GM12878 (cell line): Measurements from ENCODE around the gene KCND3. TPM values are rescaled to one million over a fixed set of nuclear protein-coding genes. Genes with fewer than 3 reads are reported as not detected.

ENCODE experiments used
- ATAC-seq: fragments of 200-7000 bp; cut with Tn5 transposase; 3 replicates; pipeline ENCODE4 v1.9.1; 2020; ENCODE audit warnings: mild to moderate bottlenecking, moderate library complexity
- BruUV-seq: library from RNA; stranded (reverse); fragments of 400-500 nt; replicated peaks from 2 replicates; lab custom pipeline; 2021; lab: Mats Ljungman, UMichigan
- CTCF ChIA-PET: fragments of 300-600 bp; sonication (Branson Sonifier 250); formaldehyde crosslinking; extraction: SDS; loops from one replicate; lab custom pipeline; 2021; ENCODE audit warnings: inconsistent platforms; lab: Yijun Ruan, JAX
- POLR2A ChIA-PET: fragments of 350-600 bp; formaldehyde crosslinking; extraction: SDS; loops from one replicate; lab custom pipeline; 2021; ENCODE audit warnings: inconsistent platforms; lab: Charles Lee
- RAD21 ChIA-PET: fragments of 300-600 bp; sonication (Branson Sonifier 250); formaldehyde crosslinking; loops from one replicate; lab custom pipeline; 2023; ENCODE audit warnings: antibody characterized with exemption; ENCODE audit not compliant: unreplicated experiment; lab: Charles Lee
- SMC1A ChIA-PET: fragments of 300-600 bp; sonication (Branson Sonifier 250); formaldehyde crosslinking; loops from one replicate; lab custom pipeline; 2023; ENCODE audit not compliant: unreplicated experiment, uncharacterized antibody; lab: Charles Lee
- DNase-seq: peaks from one replicate; pipeline ENCODE4 v3.0.0-alpha.2; 2011; ENCODE audit warnings: low read depth, low spot score
- FAIRE-seq: peaks from 3 replicates; lab custom pipeline; 2011; peaks lifted over from hg19 to GRCh38; lab: Jason Lieb, UNC
- H2AFZ ChIP-seq: 2 replicates; pipeline ENCODE4 v1.6.0; 2011; ENCODE audit warnings: low read depth, low read length, control low read depth; ENCODE audit not compliant: control insufficient read depth
- H3K27ac ChIP-seq: 2 replicates; pipeline ENCODE4 v1.5.1; 2011; ENCODE audit warnings: control low read depth; ENCODE audit not compliant: control insufficient read depth, insufficient read depth
- H3K27me3 ChIP-seq, 2 experiments: replicated peaks in 1 of 2; 2 replicates each; pipeline versions ENCODE4 v1.6.0 to v1.6.1; 2011; ENCODE audit warnings: low read length in 1 of 2; ENCODE audit not compliant: control insufficient read depth in 2 of 2, insufficient read depth in 2 of 2
- H3K36me3 ChIP-seq, 2 experiments: 2 replicates each; pipeline ENCODE4 v1.5.1; 2011; ENCODE audit warnings: low read length in 1 of 2; ENCODE audit not compliant: control insufficient read depth in 2 of 2, insufficient read depth in 2 of 2
- H3K4me1 ChIP-seq: 2 replicates; pipeline ENCODE4 v1.6.1; 2011; ENCODE audit warnings: mild to moderate bottlenecking, low read length, moderate library complexity, mixed read lengths; ENCODE audit not compliant: control insufficient read depth, insufficient read depth
- H3K4me2 ChIP-seq: 2 replicates; pipeline ENCODE4 v1.6.0; 2011; ENCODE audit warnings: control low read depth; ENCODE audit not compliant: control insufficient read depth, insufficient read depth
- H3K4me3 ChIP-seq: fragments of 200-600 bp; sonication (generic); 2 replicates; pipeline ENCODE4 v1.5.1; 2016
- H3K79me2 ChIP-seq: 2 replicates; pipeline ENCODE4 v1.6.0; 2011; ENCODE audit warnings: low read length; ENCODE audit not compliant: control insufficient read depth, insufficient read depth
- H3K9ac ChIP-seq: 2 replicates; pipeline ENCODE4 v1.8.0; 2011; ENCODE audit warnings: low read length, control low read depth, mixed read lengths; ENCODE audit not compliant: control insufficient read depth, insufficient read depth
- H3K9me3 ChIP-seq: replicated peaks from 3 replicates; pipeline ENCODE4 v1.5.1; 2011; ENCODE audit warnings: mild to moderate bottlenecking, low read length; ENCODE audit not compliant: control insufficient read depth, insufficient read depth
- H4K20me1 ChIP-seq: 2 replicates; pipeline ENCODE4 v1.6.0; 2011; ENCODE audit not compliant: control insufficient read depth, insufficient read depth
- DPF2 ChIP-seq: fragments of 450-650 bp; IDR thresholded peaks from 2 replicates; pipeline ENCODE4 v1.6.1; 2017; ENCODE audit warnings: mild to moderate bottlenecking
- EED ChIP-seq: sonication (generic); IDR thresholded peaks from 2 replicates; pipeline ENCODE4 v1.6.1; 2016; ENCODE audit warnings: antibody characterized with exemption, low read depth
- EGR1 ChIP-seq, 2 experiments: IDR thresholded peaks; 1 replicate in 1 of 2; 2 replicates in 1 of 2; pipeline ENCODE4 v1.6.1; 2011 to 2012; ENCODE audit warnings: low read depth in 2 of 2, low read length in 2 of 2, borderline replicate concordance in 1 of 2, mild to moderate bottlenecking in 1 of 2, moderate library complexity in 1 of 2
- IKZF1 ChIP-seq: fragments of 450-650 bp; conservative IDR thresholded peaks from 2 replicates; pipeline ENCODE4 v1.6.1; 2017; ENCODE audit warnings: antibody characterized with exemption, mild to moderate bottlenecking
- IRF4 ChIP-seq: IDR thresholded peaks from 2 replicates; pipeline ENCODE4 v1.6.1; 2011; ENCODE audit warnings: low read depth, low read length
- JUNB ChIP-seq: IDR thresholded peaks from 2 replicates; pipeline ENCODE4 v1.6.1; 2016; ENCODE audit warnings: antibody characterized with exemption, mild to moderate bottlenecking
- LARP7 ChIP-seq: fragments of 450-650 bp; IDR thresholded peaks from 2 replicates; pipeline ENCODE4 v1.6.1; 2017; ENCODE audit warnings: mild to moderate bottlenecking
- MEF2A ChIP-seq: IDR thresholded peaks from 2 replicates; pipeline ENCODE4 v1.6.1; 2011; ENCODE audit warnings: low read depth, mild to moderate bottlenecking, low read length, moderate library complexity; ENCODE audit not compliant: insufficient read depth
- MEF2B ChIP-seq: fragments of 450-650 bp; IDR thresholded peaks from 2 replicates; pipeline ENCODE4 v1.6.1; 2018; ENCODE audit warnings: mild to moderate bottlenecking, moderate library complexity; ENCODE audit not compliant: partially characterized antibody, poor library complexity, severe bottlenecking
- PAX8 ChIP-seq: fragments of 450-650 bp; IDR thresholded peaks from 2 replicates; pipeline ENCODE4 v1.6.1; 2017; ENCODE audit warnings: mild to moderate bottlenecking, moderate library complexity
- RCOR1 ChIP-seq: conservative IDR thresholded peaks from 2 replicates; pipeline ENCODE4 v1.6.1; 2012; ENCODE audit warnings: low read depth, low read length, improper control_type of control experiment
- SREBF1 ChIP-seq: IDR thresholded peaks from 2 replicates; pipeline ENCODE4 v1.6.1; 2012; ENCODE audit warnings: mild to moderate bottlenecking, low read length
- ZNF207 ChIP-seq: fragments of 450-650 bp; IDR thresholded peaks from 2 replicates; pipeline ENCODE4 v1.6.1; 2014; ENCODE audit warnings: antibody characterized with exemption, mild to moderate bottlenecking, borderline replicate concordance
- WGBS: methylation state at CpG from one replicate; pipeline ENCODE4 v1.1.6; 2016; ENCODE audit warnings: low lambda C conversion rate; ENCODE audit not compliant: insufficient replicate concordance, insufficient coverage; ENCODE audit errors: missing lambda C conversion rate; 5-methylcytosine and 5-hydroxymethylcytosine counted together
- in situ Hi-C: fragments of 300-500 bp; cut with MboI; formaldehyde crosslinking; loops from 9 replicates; pipeline ENCODE4 v1.14.3; 2018; ENCODE audit warnings: mixed read lengths
- intact Hi-C: fragments of 100-400 bp; cut with micrococcal nuclease; formaldehyde crosslinking; loops from one replicate; pipeline ENCODE4 v1.14.2; 2022; ENCODE audit not compliant: unreplicated experiment
- polyA plus RNA-seq, 11 experiments: library from polyadenylated mRNA; depleted of rRNA in 4 of 11; unstranded in 6 of 11; stranded (reverse) in 5 of 11; fragments of >200 nt; fragmentation: Nextera tagmentation in 4 of 11; fragmentation: Illumina TruSeq in 1 of 11; extraction: Ambion mirVana in 4 of 11; extraction: Trizol in 1 of 11; gene quantifications; 1 replicate in 1 of 11; 2 replicates in 10 of 11; pipeline versions ENCODE4 v1.2.1 to v1.2.3, GENCODE V29; 2011 to 2016; ENCODE audit warnings: inconsistent platforms in 2 of 11, missing spikeins in 2 of 11, low read depth in 1 of 11
- total RNA-seq, 4 experiments: library from RNA; depleted of rRNA in 3 of 4; stranded (reverse); fragments of >200 nt in 3 of 4; fragmentation: Illumina TruSeq in 1 of 4; extraction: Trizol in 1 of 4; gene quantifications; 2 replicates each; pipeline versions ENCODE4 v1.2.1 to v1.2.3, GENCODE V29; 2013 to 2021
- TF ChIP-seq, protein P1 (sequence below): fragments of 450-650 bp; formaldehyde crosslinking; IDR thresholded peaks from 2 replicates; pipeline ENCODE4 v1.5.0; 2022; ENCODE audit warnings: mild to moderate bottlenecking, missing genetic modification characterization
- TF ChIP-seq, protein P2 (sequence below): fragments of 150-350 bp; IDR thresholded peaks from 2 replicates; pipeline ENCODE4 v1.6.1; 2016; ENCODE audit warnings: low read depth, low read length
- TF ChIP-seq, protein P3 (sequence below): fragments of 450-650 bp; IDR thresholded peaks from 2 replicates; pipeline ENCODE4 v1.6.1; 2018; ENCODE audit warnings: borderline replicate concordance, mild to moderate bottlenecking; ENCODE audit not compliant: partially characterized antibody

KCND3 gene
- total and polyA plus RNA-seq, 10 of the 15 experiments (the other 5 are each of a cell fraction or from before 2014, with no cell fraction given), result 0.02 TPM; not detected in 9

DNA sequence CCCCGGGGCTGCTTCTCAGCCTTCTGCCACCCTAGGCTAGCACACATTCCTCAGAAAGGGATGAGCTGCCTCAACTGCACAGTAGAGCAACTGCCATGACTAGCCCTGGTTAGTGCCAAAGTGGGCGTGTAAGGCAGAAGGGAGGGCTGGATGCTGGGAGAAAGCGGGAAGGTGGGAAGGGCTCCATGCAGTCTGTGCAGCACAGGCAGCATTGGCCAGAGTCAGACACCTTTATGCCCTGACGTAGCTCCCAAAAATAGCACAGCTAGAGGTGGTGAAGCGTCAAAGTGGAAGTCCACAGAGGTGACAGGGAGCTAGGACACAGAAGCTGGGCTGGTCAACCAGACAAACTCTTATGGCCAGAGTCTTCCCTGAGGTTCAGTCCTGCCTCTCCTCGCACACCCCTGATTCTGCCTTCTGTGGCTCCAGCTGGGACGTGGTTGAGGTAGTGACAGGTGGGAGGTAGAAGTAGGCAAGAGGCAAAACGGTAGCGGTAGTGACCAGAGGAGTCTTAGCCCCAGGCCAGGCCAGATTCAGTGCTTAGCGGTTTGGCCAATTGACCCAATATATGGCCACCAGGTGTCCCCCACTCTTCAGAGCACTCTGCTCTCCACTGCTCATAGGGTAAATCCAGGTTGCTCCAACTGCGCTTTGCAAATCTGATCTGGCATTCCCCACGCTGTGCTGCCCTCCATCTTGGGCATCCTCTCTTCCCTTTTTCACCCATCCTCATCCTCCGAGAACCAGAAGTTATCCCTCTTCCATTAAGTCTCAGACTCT, 188.2 kb downstream of the KCND3 start:
- H3K27ac ChIP-seq, result no peak overlapping the region
- in situ Hi-C loops, result no loop called here
- no peak overlapping the region for H2AFZ ChIP-seq
- H3K9me3 ChIP-seq, result no peaks in the 10 kb centered on the region
- H3K9ac ChIP-seq, result no peak overlapping the region
- no peaks in the 10 kb centered on the region for H3K36me3 ChIP-seq
- intact Hi-C loops, result no loop called here
- H3K79me2 ChIP-seq, result no peaks in the 10 kb centered on the region
- H3K4me1 ChIP-seq, result no peaks in the 10 kb centered on the region
- FAIRE-seq (no peak), ATAC-seq (no peak), DNase-seq (no peak)
- POLR2A ChIA-PET, result no interaction called here
- H3K4me2 ChIP-seq, result no peak overlapping the region
- no TSS peak for BruUV-seq
- H4K20me1 ChIP-seq, result no peaks in the 10 kb centered on the region
- SMC1A ChIA-PET, result no interaction called here
- H3K27me3 ChIP-seq, result peaks cover 0 to 9% of the 10 kb centered on the region in 2 experiments; a peak in 2 of 4 replicates
- CTCF ChIA-PET, result no interaction called here
- 37% methylated on average over 13 of the region's 13 CpGs for WGBS
- RAD21 ChIA-PET, result no interaction called here
- no peak overlapping the region for H3K4me3 ChIP-seq
- TF ChIP-seq RCOR1, result no peak
- TF ChIP-seq DPF2, result no peak
- no peak for TF ChIP-seq ZNF207
- TF ChIP-seq IKZF1, result no peak
- TF ChIP-seq, protein P1, sequence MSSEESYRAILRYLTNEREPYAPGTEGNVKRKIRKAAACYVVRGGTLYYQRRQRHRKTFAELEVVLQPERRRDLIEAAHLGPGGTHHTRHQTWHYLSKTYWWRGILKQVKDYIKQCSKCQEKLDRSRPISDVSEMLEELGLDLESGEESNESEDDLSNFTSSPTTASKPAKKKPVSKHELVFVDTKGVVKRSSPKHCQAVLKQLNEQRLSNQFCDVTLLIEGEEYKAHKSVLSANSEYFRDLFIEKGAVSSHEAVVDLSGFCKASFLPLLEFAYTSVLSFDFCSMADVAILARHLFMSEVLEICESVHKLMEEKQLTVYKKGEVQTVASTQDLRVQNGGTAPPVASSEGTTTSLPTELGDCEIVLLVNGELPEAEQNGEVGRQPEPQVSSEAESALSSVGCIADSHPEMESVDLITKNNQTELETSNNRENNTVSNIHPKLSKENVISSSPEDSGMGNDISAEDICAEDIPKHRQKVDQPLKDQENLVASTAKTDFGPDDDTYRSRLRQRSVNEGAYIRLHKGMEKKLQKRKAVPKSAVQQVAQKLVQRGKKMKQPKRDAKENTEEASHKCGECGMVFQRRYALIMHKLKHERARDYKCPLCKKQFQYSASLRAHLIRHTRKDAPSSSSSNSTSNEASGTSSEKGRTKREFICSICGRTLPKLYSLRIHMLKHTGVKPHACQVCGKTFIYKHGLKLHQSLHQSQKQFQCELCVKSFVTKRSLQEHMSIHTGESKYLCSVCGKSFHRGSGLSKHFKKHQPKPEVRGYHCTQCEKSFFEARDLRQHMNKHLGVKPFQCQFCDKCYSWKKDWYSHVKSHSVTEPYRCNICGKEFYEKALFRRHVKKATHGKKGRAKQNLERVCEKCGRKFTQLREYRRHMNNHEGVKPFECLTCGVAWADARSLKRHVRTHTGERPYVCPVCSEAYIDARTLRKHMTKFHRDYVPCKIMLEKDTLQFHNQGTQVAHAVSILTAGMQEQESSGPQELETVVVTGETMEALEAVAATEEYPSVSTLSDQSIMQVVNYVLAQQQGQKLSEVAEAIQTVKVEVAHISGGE (CRISPR knock-in tag), result no peak
- no peak for TF ChIP-seq PAX8
- TF ChIP-seq, protein P2, sequence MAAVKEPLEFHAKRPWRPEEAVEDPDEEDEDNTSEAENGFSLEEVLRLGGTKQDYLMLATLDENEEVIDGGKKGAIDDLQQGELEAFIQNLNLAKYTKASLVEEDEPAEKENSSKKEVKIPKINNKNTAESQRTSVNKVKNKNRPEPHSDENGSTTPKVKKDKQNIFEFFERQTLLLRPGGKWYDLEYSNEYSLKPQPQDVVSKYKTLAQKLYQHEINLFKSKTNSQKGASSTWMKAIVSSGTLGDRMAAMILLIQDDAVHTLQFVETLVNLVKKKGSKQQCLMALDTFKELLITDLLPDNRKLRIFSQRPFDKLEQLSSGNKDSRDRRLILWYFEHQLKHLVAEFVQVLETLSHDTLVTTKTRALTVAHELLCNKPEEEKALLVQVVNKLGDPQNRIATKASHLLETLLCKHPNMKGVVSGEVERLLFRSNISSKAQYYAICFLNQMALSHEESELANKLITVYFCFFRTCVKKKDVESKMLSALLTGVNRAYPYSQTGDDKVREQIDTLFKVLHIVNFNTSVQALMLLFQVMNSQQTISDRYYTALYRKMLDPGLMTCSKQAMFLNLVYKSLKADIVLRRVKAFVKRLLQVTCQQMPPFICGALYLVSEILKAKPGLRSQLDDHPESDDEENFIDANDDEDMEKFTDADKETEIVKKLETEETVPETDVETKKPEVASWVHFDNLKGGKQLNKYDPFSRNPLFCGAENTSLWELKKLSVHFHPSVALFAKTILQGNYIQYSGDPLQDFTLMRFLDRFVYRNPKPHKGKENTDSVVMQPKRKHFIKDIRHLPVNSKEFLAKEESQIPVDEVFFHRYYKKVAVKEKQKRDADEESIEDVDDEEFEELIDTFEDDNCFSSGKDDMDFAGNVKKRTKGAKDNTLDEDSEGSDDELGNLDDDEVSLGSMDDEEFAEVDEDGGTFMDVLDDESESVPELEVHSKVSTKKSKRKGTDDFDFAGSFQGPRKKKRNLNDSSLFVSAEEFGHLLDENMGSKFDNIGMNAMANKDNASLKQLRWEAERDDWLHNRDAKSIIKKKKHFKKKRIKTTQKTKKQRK, result no peak
- no peak for TF ChIP-seq JUNB
- no peak for TF ChIP-seq IRF4
- TF ChIP-seq SREBF1, result no peak
- TF ChIP-seq, protein P3, sequence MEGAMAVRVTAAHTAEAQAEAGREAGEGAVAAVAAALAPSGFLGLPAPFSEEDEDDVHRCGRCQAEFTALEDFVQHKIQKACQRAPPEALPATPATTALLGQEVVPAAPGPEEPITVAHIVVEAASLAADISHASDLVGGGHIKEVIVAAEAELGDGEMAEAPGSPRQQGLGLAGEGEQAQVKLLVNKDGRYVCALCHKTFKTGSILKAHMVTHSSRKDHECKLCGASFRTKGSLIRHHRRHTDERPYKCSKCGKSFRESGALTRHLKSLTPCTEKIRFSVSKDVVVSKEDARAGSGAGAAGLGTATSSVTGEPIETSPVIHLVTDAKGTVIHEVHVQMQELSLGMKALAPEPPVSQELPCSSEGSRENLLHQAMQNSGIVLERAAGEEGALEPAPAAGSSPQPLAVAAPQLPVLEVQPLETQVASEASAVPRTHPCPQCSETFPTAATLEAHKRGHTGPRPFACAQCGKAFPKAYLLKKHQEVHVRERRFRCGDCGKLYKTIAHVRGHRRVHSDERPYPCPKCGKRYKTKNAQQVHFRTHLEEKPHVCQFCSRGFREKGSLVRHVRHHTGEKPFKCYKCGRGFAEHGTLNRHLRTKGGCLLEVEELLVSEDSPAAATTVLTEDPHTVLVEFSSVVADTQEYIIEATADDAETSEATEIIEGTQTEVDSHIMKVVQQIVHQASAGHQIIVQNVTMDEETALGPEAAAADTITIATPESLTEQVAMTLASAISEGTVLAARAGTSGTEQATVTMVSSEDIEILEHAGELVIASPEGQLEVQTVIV, result no peak
- no peak for TF ChIP-seq EED
- no peak for TF ChIP-seq MEF2B
- no peak for TF ChIP-seq MEF2A
- TF ChIP-seq EGR1 (IDR thresholded peaks at IDR 0.05; ENCODE audit: borderline replicate concordance in 1 of 2, low read depth in 2 of 2, low read length in 2 of 2), result no peak
- TF ChIP-seq LARP7, result no peak
